Natural killer cell (primary cell): ENCODE results near the gene CHAF1B. TPM values are rescaled to one million over a fixed set of nuclear protein-coding genes. Genes with fewer than 3 reads are reported as not detected.

Source experiments
- ATAC-seq, 3 donors: fragments of 150-1000 bp in 2 of 3; fragments of 200-7000 bp in 1 of 3; cut with Tn5 transposase; 1 replicate in 1 of 3; 2 replicates in 2 of 3; pipeline ENCODE4 v1.10.0; 2021; ENCODE audit warnings: mild to moderate bottlenecking in 2 of 3, moderate library complexity in 2 of 3
- DNase-seq, 2 donors: peaks; one replicate each; pipeline versions ENCODE4 v3.0.0 to v3.0.0-alpha.2; 2013 to 2021; ENCODE audit warnings: mixed read lengths in 1 of 2
- H3K27ac ChIP-seq: one replicate; pipeline ENCODE4 v1.5.1; 2013; ENCODE audit warnings: mild to moderate bottlenecking, low read length
- H3K27me3 ChIP-seq: one replicate; pipeline ENCODE4 v1.6.1; 2013; ENCODE audit warnings: low read length; ENCODE audit not compliant: control insufficient read depth, insufficient read depth
- H3K36me3 ChIP-seq: one replicate; pipeline ENCODE4 v1.6.1; 2013; ENCODE audit warnings: low read length; ENCODE audit not compliant: control insufficient read depth, insufficient read depth
- H3K4me1 ChIP-seq: one replicate; pipeline ENCODE4 v1.6.1; 2013; ENCODE audit warnings: low read length; ENCODE audit not compliant: control insufficient read depth, insufficient read depth
- H3K4me3 ChIP-seq: one replicate; pipeline ENCODE4 v1.5.1; 2013; ENCODE audit warnings: low read length
- H3K9me3 ChIP-seq: one replicate; pipeline ENCODE4 v1.6.1; 2013; ENCODE audit warnings: low read length; ENCODE audit not compliant: control insufficient read depth, insufficient read depth
- H3K27ac Mint-ChIP-seq, 2 donors: one replicate each; pipeline ENCODE4 v1.8.0; 2022; ENCODE audit warnings: mild to moderate bottlenecking in 2 of 2, mixed read lengths in 2 of 2, moderate library complexity in 1 of 2
- H3K27me3 Mint-ChIP-seq, 2 donors: one replicate each; pipeline ENCODE4 v1.8.0; 2022; ENCODE audit warnings: low read depth in 2 of 2, mixed read lengths in 2 of 2
- H3K36me3 Mint-ChIP-seq: one replicate; pipeline ENCODE4 v1.8.0; 2022; ENCODE audit warnings: mixed read lengths
- H3K4me1 Mint-ChIP-seq, 2 donors: one replicate each; pipeline ENCODE4 v1.8.0; 2022; ENCODE audit warnings: mixed read lengths in 2 of 2
- H3K4me3 Mint-ChIP-seq: one replicate; pipeline ENCODE4 v1.8.0; 2022; ENCODE audit warnings: mild to moderate bottlenecking, moderate library complexity, mixed read lengths
- H3K9me3 Mint-ChIP-seq, 2 donors: one replicate each; pipeline ENCODE4 v1.8.0; 2022; ENCODE audit warnings: mixed read lengths in 2 of 2
- CTCF ChIP-seq: fragments of 200-600 bp; IDR thresholded peaks from one replicate; pipeline ENCODE4 v1.8.0; 2022; ENCODE audit warnings: antibody characterized with exemption
- WGBS: methylation state at CpG from one replicate; pipeline ENCODE4 v1.1.7; 2013; ENCODE audit warnings: missing lambda C conversion rate; ENCODE audit not compliant: insufficient coverage; 5-methylcytosine and 5-hydroxymethylcytosine counted together
- intact Hi-C: fragments of 100-400 bp; cut with micrococcal nuclease; formaldehyde crosslinking; loops from one replicate; pipeline ENCODE4 v1.14.2; 2022
- total RNA-seq, 4 donors: library from RNA; stranded (reverse); fragments of 120-200 nt in 1 of 4; gene quantifications; one replicate each; pipeline versions ENCODE4 v1.2.3 to v1.2.4, GENCODE V29; 2013 to 2022

The CHAF1B gene
- total RNA-seq, 3 donors from 2014 or later (not counting 1 experiment from before 2014, with no cell fraction given), result 7.6 to 7.9 (median 7.7) TPM

GRCh38 chr21:36422279-36423098, 37.3 kb downstream of the CHAF1B start:
- Histone ChIP-seq H3K4me1 (peaks cover 20% of the 10 kb centered on the region), H3K36me3 (no peaks in the 10 kb centered on the region), H3K27ac (no peak overlapping the region), H3K4me3 (no peak overlapping the region), H3K9me3 (no peaks in the 10 kb centered on the region), H3K27me3 (no peaks in the 10 kb centered on the region)
- Mint-ChIP-seq H3K36me3 (no peaks in the 10 kb centered on the region), H3K27me3 (no peaks in the 10 kb centered on the region), H3K4me3 (peak overlapping the region; percentile 9), H3K27ac (peak overlapping the region in 1 of 2 donors; percentile 80), H3K9me3 (no peaks in the 10 kb centered on the region), H3K4me1 (peaks cover 24 to 33% of the 10 kb centered on the region in 2 donors)
- peak in 1 of 2 donors; percentile 48 for DNase-seq
- TF ChIP-seq CTCF, result peak; percentile 37
- 71% methylated on average over 28 of the region's 28 CpGs for WGBS
- peak in 2 of 3 donors; percentile 29 to 35 for ATAC-seq
- intact Hi-C loops, result loop anchor here (5.0 kb wide), 1 partner anchor 505 kb away; no protein-coding TSS in a partner anchor

- Histone ChIP-seq H3K9me3 (no peaks in the 10 kb centered on the region), H3K27ac (no peak overlapping the region), H3K36me3 (no peaks in the 10 kb centered on the region), H3K27me3 (no peaks in the 10 kb centered on the region), H3K4me3 (no peak overlapping the region), H3K4me1 (peaks cover 20% of the 10 kb centered on the region)
- 54% methylated on average over 11 of the region's 12 CpGs for WGBS
- H3K27me3 Mint-ChIP-seq, result no peaks in the 10 kb centered on the region
- TF ChIP-seq CTCF, result no peak
- no peaks in the 10 kb centered on the region for H3K36me3 Mint-ChIP-seq
- peak overlapping the region; percentile 28 for H3K4me3 Mint-ChIP-seq
- peak overlapping the region; percentile 59 to 80 for H3K27ac Mint-ChIP-seq
- DNase-seq, result no peak
- peaks cover 24 to 39% of the 10 kb centered on the region in 2 donors for H3K4me1 Mint-ChIP-seq
- H3K9me3 Mint-ChIP-seq, result no peaks in the 10 kb centered on the region
- intact Hi-C loops, result loop anchor here (5.0 kb wide), 1 partner anchor 503 kb away; no protein-coding TSS in a partner anchor
- ATAC-seq, result peak; percentile 41 to 69 (median 52)
Observed at GRCh38 chr21:36423771-36424433, 38.7 kb downstream of the CHAF1B start.

- Mint-ChIP-seq H3K36me3 (no peaks in the 10 kb centered on the region), H3K4me3 (no peak overlapping the region), H3K4me1 (peaks cover 27 to 45% of the 10 kb centered on the region in 2 donors), H3K27ac (peak overlapping the region in 1 of 2 donors; percentile 36), H3K27me3 (no peaks in the 10 kb centered on the region), H3K9me3 (no peaks in the 10 kb centered on the region)
- ATAC-seq (no peak), DNase-seq (no peak)
- no peaks in the 10 kb centered on the region for H3K9me3 ChIP-seq
- H3K4me1 ChIP-seq, result peaks cover 26% of the 10 kb centered on the region
- intact Hi-C loops, result loop anchor here (5.0 kb wide), 1 partner anchor 503 kb away; no protein-coding TSS in a partner anchor
- whole genome bisulfite sequencing, result 92% methylated on average over 8 of the region's 8 CpGs
- H3K36me3 ChIP-seq, result no peaks in the 10 kb centered on the region
- no peak overlapping the region for H3K4me3 ChIP-seq
- no peak overlapping the region for H3K27ac ChIP-seq
- TF ChIP-seq CTCF, result no peak
- no peaks in the 10 kb centered on the region for H3K27me3 ChIP-seq
Observed at GRCh38 chr21:36424592-36424991, 39.4 kb downstream of the CHAF1B start.
